HUES64 (cell line): ENCODE measurements around the gene STK11.

ENCODE experiments used
- H3K27ac ChIP-seq: 2 replicates; pipeline ENCODE4 v1.7.0; 2013; ENCODE audit warnings: low read depth, low read length, inconsistent platforms
- H3K27me3 ChIP-seq: 2 replicates; pipeline ENCODE4 v1.6.1; 2013; ENCODE audit warnings: mild to moderate bottlenecking, low read length; ENCODE audit not compliant: insufficient read depth
- H3K36me3 ChIP-seq: 2 replicates; pipeline ENCODE4 v1.6.1; 2013; ENCODE audit warnings: mild to moderate bottlenecking, low read length; ENCODE audit not compliant: insufficient read depth
- H3K4me1 ChIP-seq: 2 replicates; pipeline ENCODE4 v1.6.1; 2013; ENCODE audit warnings: mild to moderate bottlenecking, low read length, moderate library complexity; ENCODE audit not compliant: insufficient read depth
- H3K4me3 ChIP-seq: 2 replicates; pipeline ENCODE4 v1.5.1; 2013; ENCODE audit warnings: mild to moderate bottlenecking, low read length, moderate library complexity
- H3K9ac ChIP-seq: 2 replicates; pipeline ENCODE4 v1.6.1; 2013; ENCODE audit warnings: mild to moderate bottlenecking, low read depth, low read length
- H3K9me3 ChIP-seq: 2 replicates; pipeline ENCODE4 v1.6.1; 2013; ENCODE audit warnings: low read depth, low read length; ENCODE audit not compliant: insufficient read depth
- WGBS: fragments of 150-250, 120-280 bp; methylation state at CpG from one replicate; pipeline ENCODE4 v1.1.7; 2013; ENCODE audit warnings: missing lambda C conversion rate; 5-methylcytosine and 5-hydroxymethylcytosine counted together

STK11 gene

DNA sequence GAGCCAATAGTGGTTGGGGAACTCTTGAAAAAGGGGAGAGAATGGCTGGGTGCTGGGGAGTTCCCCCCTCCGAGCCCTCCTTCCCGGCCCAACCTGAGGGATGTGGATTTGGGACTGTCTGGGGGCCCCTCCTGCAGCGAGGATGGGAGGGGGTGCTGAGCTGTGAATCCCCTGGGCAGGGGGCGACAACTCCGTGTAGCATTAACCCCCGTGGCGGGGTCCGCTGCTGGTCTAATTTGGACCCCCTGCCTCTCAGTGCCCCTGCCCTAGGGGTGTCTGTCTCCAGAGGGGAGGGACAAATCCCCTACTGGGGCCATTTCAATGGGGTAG lies 52.5 kb downstream of the STK11 start:
- H3K27ac ChIP-seq, result peak overlapping the region; percentile 58; the same call in 1 of the 2 replicates
- H3K27me3 ChIP-seq, result no peaks in the 10 kb centered on the region
- no peak overlapping the region for H3K4me3 ChIP-seq
- peaks cover 17% of the 10 kb centered on the region for H3K4me1 ChIP-seq
- 73% methylated on average over 8 of the region's 8 CpGs for WGBS
- H3K9ac ChIP-seq, result no peak overlapping the region
- H3K36me3 ChIP-seq, result peaks cover 52% of the 10 kb centered on the region
- H3K9me3 ChIP-seq, result no peaks in the 10 kb centered on the region

DNA sequence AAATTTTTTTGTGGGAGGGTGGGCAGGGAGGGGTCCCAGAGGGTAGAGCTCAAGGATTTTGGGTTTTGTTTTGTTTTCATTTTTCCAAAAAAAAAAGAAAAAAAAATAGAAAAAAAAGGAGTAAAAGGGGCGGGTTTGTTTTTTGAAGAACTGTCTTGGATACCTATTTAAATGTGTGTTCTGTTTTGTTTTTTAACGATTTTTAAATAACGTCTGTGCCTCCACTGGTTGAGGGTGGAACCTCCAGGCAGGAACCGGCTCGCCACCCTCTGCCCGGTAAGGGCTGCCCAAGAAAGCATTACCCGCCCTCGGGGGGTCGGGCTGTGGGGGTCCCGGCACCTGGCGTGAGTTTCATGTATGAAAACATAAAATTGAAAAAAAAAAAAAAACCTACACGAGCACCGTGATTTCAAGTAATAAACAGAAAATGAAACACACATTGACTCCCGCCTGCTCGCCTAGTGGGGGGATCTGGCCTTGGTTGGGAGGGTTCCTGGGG lies 53.2 kb downstream of the STK11 start:
- Histone ChIP-seq H3K9ac (no peak overlapping the region), H3K27ac (peak overlapping the region; percentile 89; the same call in 1 of the 2 replicates), H3K36me3 (peaks cover 46% of the 10 kb centered on the region), H3K9me3 (no peaks in the 10 kb centered on the region), H3K4me1 (peaks cover 20% of the 10 kb centered on the region), H3K4me3 (no peak overlapping the region), H3K27me3 (no peaks in the 10 kb centered on the region)
- WGBS, result 68% methylated on average over 13 of the region's 15 CpGs

DNA sequence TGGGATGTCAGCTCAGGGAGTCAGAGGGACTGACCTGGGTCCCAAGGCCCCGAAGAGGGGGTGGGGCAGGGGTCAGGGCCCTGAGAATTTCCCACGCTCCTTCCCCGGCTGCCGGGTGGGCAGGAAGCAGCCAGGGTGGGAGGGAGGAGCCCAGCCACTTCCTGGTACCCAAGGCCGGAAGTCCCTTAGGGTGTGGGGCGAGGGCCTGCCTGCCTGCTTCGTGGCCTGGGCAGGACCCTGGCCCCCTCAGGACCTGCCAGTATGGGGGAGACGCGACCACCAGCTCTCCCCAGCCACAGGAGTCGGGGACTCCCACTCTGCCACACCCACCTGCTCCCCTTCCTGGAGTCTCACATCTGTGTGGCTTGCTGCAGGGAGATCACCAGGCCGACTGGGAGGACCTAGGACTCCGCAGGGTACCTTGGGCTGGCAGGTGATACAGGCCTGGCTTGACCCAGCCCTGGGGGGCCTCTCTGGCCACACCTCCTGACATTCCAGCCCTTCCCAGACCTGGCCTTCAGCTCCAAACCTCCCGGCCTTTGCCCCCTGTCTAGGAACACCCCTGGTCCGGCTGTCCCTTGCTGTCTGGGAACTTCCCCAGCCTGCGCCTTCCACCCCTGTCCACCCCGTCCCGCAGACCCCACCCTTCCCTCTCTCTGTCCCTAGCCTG lies 53.8 kb downstream of the STK11 start:
- no peak overlapping the region for H3K9ac ChIP-seq
- WGBS, result 26% methylated on average over 17 of the region's 17 CpGs
- H3K4me1 ChIP-seq, result peaks cover 20% of the 10 kb centered on the region
- H3K27ac ChIP-seq, result peak overlapping the region; percentile 89; the same call in 1 of the 2 replicates
- no peaks in the 10 kb centered on the region for H3K9me3 ChIP-seq
- no peak overlapping the region for H3K4me3 ChIP-seq
- no peaks in the 10 kb centered on the region for H3K27me3 ChIP-seq
- H3K36me3 ChIP-seq, result peaks cover 42% of the 10 kb centered on the region

DNA sequence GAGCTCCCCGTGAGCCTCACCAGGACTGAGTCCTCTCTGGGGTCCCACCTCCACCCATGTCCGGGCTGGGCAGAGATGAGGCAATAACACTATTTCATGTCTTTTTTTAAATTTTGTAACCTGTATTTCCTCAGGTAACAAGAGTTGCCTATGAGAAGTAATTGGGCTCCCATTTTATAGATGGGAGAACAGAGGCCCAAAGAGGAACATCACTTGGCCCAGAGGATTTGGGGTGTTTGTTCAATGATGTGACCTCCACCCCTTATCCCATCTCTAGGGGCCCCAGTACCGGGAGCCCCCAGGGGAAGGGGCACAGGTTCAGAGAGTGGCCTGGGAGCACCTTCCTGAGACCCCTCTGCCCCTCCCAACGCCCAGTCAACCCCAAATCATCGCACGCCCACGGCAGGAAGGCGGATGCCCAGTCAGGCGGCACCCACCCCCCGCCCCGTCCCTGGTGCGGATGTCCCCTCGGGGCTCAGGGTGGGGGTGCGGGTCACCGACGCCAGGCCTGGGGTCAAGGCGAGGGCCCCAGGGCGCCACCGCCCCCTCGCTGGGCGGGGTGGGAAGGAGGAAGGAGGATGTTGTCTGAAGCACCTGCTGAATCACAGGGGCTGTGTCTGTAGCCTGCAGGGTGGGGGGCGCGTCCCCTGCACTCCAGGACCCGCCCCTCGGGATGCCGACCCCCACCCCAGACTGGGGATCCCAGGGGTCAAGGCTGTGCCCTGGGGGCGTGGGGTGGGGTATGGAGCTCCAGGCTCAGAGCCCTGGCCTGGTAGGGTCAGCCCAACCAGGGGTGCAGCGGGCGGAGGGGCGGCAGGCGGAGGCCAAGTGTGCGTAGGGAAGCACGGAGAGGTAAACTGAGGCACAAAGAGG lies 54.5 kb downstream of the STK11 start:
- H3K9me3 ChIP-seq, result no peaks in the 10 kb centered on the region
- peak overlapping the region; percentile 32 for H3K4me3 ChIP-seq
- H3K27me3 ChIP-seq, result no peaks in the 10 kb centered on the region
- 17% methylated on average over 33 of the region's 33 CpGs for WGBS
- H3K27ac ChIP-seq, result peak overlapping the region; percentile 89
- H3K36me3 ChIP-seq, result peaks cover 38% of the 10 kb centered on the region
- peaks cover 28% of the 10 kb centered on the region for H3K4me1 ChIP-seq
- no peak overlapping the region for H3K9ac ChIP-seq

DNA sequence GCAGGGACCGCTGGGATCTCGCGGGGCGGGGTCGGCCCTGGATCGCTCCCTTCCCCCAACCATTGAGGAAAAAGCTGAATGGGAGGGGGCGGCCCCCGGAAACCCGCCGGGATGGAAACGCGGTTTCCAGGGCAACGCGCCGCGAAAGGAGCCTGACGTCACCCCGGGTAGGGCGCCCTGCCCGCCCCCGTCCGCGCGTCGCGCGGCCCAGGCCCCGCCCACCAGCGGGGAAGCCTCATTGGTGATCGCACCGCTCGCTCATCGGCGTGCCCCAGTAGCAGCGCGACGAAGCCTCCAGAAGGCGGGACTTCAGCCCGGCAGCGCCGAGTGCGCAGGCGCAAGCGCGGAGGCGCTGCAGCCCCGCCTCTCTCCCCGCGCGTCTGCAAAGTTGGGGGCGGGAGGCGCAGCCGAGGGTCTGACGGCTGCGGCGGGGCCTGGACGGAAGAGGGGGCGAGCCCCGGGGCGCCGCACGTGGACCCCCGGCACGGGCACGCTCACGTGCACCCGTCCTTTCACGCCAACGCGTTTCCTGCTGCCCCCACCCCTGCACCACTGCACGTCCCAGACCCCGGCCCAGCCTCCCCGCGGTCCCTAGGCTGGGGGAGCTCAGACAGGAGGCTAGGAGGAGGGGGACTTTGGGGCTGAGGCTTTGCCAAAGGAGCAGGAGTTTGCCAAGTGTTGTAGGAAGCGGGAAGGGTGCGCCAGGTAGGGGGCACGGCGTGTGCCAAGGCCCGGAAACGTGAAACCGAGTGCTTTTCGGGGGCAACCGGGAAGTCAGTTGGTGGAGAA lies 55.4 kb downstream of the STK11 start:
- Histone ChIP-seq H3K4me1 (peaks cover 30% of the 10 kb centered on the region), H3K36me3 (peaks cover 30% of the 10 kb centered on the region), H3K9ac (peak overlapping the region; percentile 72), H3K4me3 (peak overlapping the region; percentile 89), H3K27me3 (no peaks in the 10 kb centered on the region), H3K9me3 (no peaks in the 10 kb centered on the region), H3K27ac (peak overlapping the region; percentile 89)
- WGBS, result under 1% methylated on average over 83 of the region's 83 CpGs

- H3K9me3 ChIP-seq, result no peaks in the 10 kb centered on the region
- peaks cover 26% of the 10 kb centered on the region for H3K36me3 ChIP-seq
- H3K27ac ChIP-seq, result peak overlapping the region; percentile 89
- WGBS, result 14% methylated on average over 14 of the region's 14 CpGs
- H3K4me1 ChIP-seq, result peaks cover 30% of the 10 kb centered on the region
- H3K27me3 ChIP-seq, result no peaks in the 10 kb centered on the region
- peak overlapping the region; percentile 72 for H3K9ac ChIP-seq
- peak overlapping the region; percentile 89 for H3K4me3 ChIP-seq
Measured at GRCh38 chr19:1261538-1261797, 55.9 kb downstream of the STK11 start.

- WGBS, result 36% methylated on average over 27 of the region's 28 CpGs
Measured at GRCh38 chr19:1261798-1262622, 56.4 kb downstream of the STK11 start.

GRCh38 chr19:1262623-1263123 lies 57.1 kb downstream of the STK11 start:
- peak overlapping the region; percentile 89 for H3K4me3 ChIP-seq
- H3K27me3 ChIP-seq, result peaks cover 7% of the 10 kb centered on the region
- 0 out of 2 replicates have a peak overlapping the region, but pooled peaks have one; percentile 2 for H3K9ac ChIP-seq
- no peaks in the 10 kb centered on the region for H3K9me3 ChIP-seq
- peaks cover 30% of the 10 kb centered on the region for H3K4me1 ChIP-seq
- H3K36me3 ChIP-seq, result peaks cover 14% of the 10 kb centered on the region
- WGBS, result 43% methylated on average over 21 of the region's 21 CpGs
- H3K27ac ChIP-seq, result peak overlapping the region; percentile 89; the same call in 1 of the 2 replicates

More at GRCh38 chr19:1261798-1262622, 56.4 kb downstream of the STK11 start:
- Histone ChIP-seq H3K4me1 (peaks cover 30% of the 10 kb centered on the region), H3K9ac (peak overlapping the region; percentile 72), H3K4me3 (peak overlapping the region; percentile 89), H3K27me3 (peaks cover under 1% of the 10 kb centered on the region), H3K36me3 (peaks cover 21% of the 10 kb centered on the region), H3K27ac (peak overlapping the region; percentile 89), H3K9me3 (no peaks in the 10 kb centered on the region)

- H3K4me3 ChIP-seq, result no peak overlapping the region
- H3K9ac ChIP-seq, result no peak overlapping the region
- H3K27ac ChIP-seq, result peak overlapping the region; percentile 89; the same call in 1 of the 2 replicates
- H3K9me3 ChIP-seq, result no peaks in the 10 kb centered on the region
- 75% methylated on average over 5 of the region's 5 CpGs for WGBS
- peaks cover 9% of the 10 kb centered on the region for H3K36me3 ChIP-seq
- peaks cover 10% of the 10 kb centered on the region for H3K27me3 ChIP-seq
- H3K4me1 ChIP-seq, result peaks cover 32% of the 10 kb centered on the region
Measured at GRCh38 chr19:1263188-1263587, 57.6 kb downstream of the STK11 start.
